Measurements from ENCODE around the gene PRG3. TPM values are rescaled to one million over a fixed set of nuclear protein-coding genes. Genes with fewer than 3 reads are reported as not detected.

Gene PRG3
- total RNA-seq, 1 donor from 2014 or later, result not detected

- peaks cover 6% of the 10 kb centered on the region for H3K9me3 Mint-ChIP-seq (ENCODE audit: unreplicated experiment)
- H3K4me3 Mint-ChIP-seq (ENCODE audit: unreplicated experiment), result no peak overlapping the region
- H3K27ac Mint-ChIP-seq (ENCODE audit: unreplicated experiment), result no peak overlapping the region
- no peak for DNase-seq
- H3K4me1 Mint-ChIP-seq (ENCODE audit: low read depth, unreplicated experiment), result no peaks in the 10 kb centered on the region
- H3K36me3 Mint-ChIP-seq (ENCODE audit: unreplicated experiment), result peaks cover 9% of the 10 kb centered on the region
- H3K27me3 Mint-ChIP-seq (ENCODE audit: unreplicated experiment), result peaks cover under 1% of the 10 kb centered on the region
- TF ChIP-seq CTCF (IDR thresholded peaks at IDR 0.05; ENCODE audit: partially characterized antibody, unreplicated experiment), result no peak
Observed at GRCh38 chr11:57409321-57410100, 28.6 kb upstream of the PRG3 start.

- peaks cover 5% of the 10 kb centered on the region for H3K36me3 Mint-ChIP-seq (ENCODE audit: unreplicated experiment)
- no peak for TF ChIP-seq CTCF (IDR thresholded peaks at IDR 0.05; ENCODE audit: partially characterized antibody, unreplicated experiment)
- no peak overlapping the region for H3K4me3 Mint-ChIP-seq (ENCODE audit: unreplicated experiment)
- H3K4me1 Mint-ChIP-seq (ENCODE audit: low read depth, unreplicated experiment), result no peaks in the 10 kb centered on the region
- H3K9me3 Mint-ChIP-seq (ENCODE audit: unreplicated experiment), result peaks cover 6% of the 10 kb centered on the region
- no peak overlapping the region for H3K27ac Mint-ChIP-seq (ENCODE audit: unreplicated experiment)
- no peaks in the 10 kb centered on the region for H3K27me3 Mint-ChIP-seq (ENCODE audit: unreplicated experiment)
- DNase-seq, result no peak
Observed at GRCh38 chr11:57408771-57409170, 27.8 kb upstream of the PRG3 start.

GRCh38 chr11:57407941-57408475 is 27.1 kb upstream of the PRG3 start:
- Mint-ChIP-seq H3K9me3 (ENCODE audit: unreplicated experiment) (peaks cover 6% of the 10 kb centered on the region), H3K36me3 (ENCODE audit: unreplicated experiment) (peaks cover 4% of the 10 kb centered on the region)

GRCh38 chr11:57407010-57407920 is 26.3 kb upstream of the PRG3 start:
- TF ChIP-seq CTCF (IDR thresholded peaks at IDR 0.05; ENCODE audit: partially characterized antibody, unreplicated experiment), result no peak
- peaks cover 3% of the 10 kb centered on the region for H3K27me3 Mint-ChIP-seq (ENCODE audit: unreplicated experiment)
- no peak for DNase-seq

More at GRCh38 chr11:57407941-57408475, 27.1 kb upstream of the PRG3 start:
- no peak overlapping the region for H3K27ac Mint-ChIP-seq (ENCODE audit: unreplicated experiment)
- DNase-seq, result no peak
- no peak for TF ChIP-seq CTCF (IDR thresholded peaks at IDR 0.05; ENCODE audit: partially characterized antibody, unreplicated experiment)
- no peaks in the 10 kb centered on the region for H3K27me3 Mint-ChIP-seq (ENCODE audit: unreplicated experiment)
- H3K4me1 Mint-ChIP-seq (ENCODE audit: low read depth, unreplicated experiment), result no peaks in the 10 kb centered on the region
- no peak overlapping the region for H3K4me3 Mint-ChIP-seq (ENCODE audit: unreplicated experiment)

More at GRCh38 chr11:57407010-57407920, 26.3 kb upstream of the PRG3 start:
- no peak overlapping the region for H3K4me3 Mint-ChIP-seq (ENCODE audit: unreplicated experiment)
- H3K4me1 Mint-ChIP-seq (ENCODE audit: low read depth, unreplicated experiment), result no peaks in the 10 kb centered on the region
- no peak overlapping the region for H3K27ac Mint-ChIP-seq (ENCODE audit: unreplicated experiment)
- H3K36me3 Mint-ChIP-seq (ENCODE audit: unreplicated experiment), result peaks cover 4% of the 10 kb centered on the region
- H3K9me3 Mint-ChIP-seq (ENCODE audit: unreplicated experiment), result peaks cover 8% of the 10 kb centered on the region

Measured in glutamatergic neuron (in vitro differentiated cells).